Measurements from ENCODE around the gene DNLZ. TPM values are rescaled to one million over a fixed set of nuclear protein-coding genes. Genes with fewer than 3 reads are reported as not detected.

Gene DNLZ
- total RNA-seq, 4 donors from 2014 or later: 16.5 to 36.7 (median 19.8) TPM

- TF ChIP-seq, protein P1, sequence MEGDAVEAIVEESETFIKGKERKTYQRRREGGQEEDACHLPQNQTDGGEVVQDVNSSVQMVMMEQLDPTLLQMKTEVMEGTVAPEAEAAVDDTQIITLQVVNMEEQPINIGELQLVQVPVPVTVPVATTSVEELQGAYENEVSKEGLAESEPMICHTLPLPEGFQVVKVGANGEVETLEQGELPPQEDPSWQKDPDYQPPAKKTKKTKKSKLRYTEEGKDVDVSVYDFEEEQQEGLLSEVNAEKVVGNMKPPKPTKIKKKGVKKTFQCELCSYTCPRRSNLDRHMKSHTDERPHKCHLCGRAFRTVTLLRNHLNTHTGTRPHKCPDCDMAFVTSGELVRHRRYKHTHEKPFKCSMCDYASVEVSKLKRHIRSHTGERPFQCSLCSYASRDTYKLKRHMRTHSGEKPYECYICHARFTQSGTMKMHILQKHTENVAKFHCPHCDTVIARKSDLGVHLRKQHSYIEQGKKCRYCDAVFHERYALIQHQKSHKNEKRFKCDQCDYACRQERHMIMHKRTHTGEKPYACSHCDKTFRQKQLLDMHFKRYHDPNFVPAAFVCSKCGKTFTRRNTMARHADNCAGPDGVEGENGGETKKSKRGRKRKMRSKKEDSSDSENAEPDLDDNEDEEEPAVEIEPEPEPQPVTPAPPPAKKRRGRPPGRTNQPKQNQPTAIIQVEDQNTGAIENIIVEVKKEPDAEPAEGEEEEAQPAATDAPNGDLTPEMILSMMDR (IDR thresholded peaks at IDR 0.05): no peak
- DNase-seq (ENCODE audit: low spot score): no peak
- no peak for ATAC-seq (ENCODE audit: low FRiP score)
Observed at GRCh38 chr9:136375096-136375495, 11.6 kb upstream of the DNLZ start.

GRCh38 chr9:136374183-136374575 lies 10.6 kb upstream of the DNLZ start:
- TF ChIP-seq, protein P1 (IDR thresholded peaks at IDR 0.05): no peak
- DNase-seq (ENCODE audit: low spot score): no peak
- ATAC-seq (ENCODE audit: low FRiP score): no peak

DNA sequence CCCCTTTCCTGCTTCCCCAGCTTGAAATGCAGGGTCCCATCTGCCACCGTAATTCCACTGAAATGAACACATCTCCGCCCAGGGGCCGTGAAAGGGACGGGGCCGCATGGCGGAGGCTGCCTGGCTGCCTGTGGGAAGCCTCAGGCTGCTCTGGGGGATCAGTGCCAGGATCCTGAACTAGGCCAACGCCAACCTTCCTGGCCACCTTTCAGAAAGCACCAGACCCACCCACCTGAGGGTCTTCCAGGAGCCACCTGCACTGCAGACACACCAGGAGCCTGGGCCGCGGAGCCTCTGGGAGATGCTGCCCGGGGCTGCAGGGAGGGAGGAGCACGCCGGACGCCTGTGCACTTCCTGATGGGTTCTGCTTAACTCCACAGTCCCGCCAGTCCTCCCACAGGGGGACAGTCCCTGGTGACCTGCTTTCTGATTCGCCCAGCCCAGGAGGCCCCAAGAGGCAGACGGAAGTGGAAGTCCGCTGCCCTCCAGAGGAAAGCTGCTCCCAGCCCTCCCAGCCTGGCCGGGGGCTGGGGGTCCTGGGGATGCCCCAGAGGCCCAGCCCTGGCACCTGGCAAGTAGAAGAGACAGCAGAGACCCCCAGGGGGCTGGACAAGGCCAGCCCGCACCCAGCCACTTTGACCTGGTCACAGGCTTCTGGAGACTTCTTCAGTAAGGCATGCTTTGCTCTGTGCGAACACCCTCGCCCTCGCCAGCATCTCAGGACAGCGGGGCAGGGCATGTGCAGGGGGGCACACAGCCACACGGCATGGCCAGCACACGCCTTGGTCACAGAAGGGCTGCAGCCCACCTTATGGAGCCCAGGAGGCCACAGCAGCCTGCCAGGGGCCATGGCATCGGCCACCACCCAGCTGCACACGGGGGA lies 10.0 kb upstream of the DNLZ start, which contains the start of gene CARD9:
Gene CARD9 (minus strand): TSS at position 370 of the 883 bp plus-strand sequence. CDS start 1,591 bp downstream, outside the sequence.
- DNase-seq (ENCODE audit: low spot score) (no peak), ATAC-seq (ENCODE audit: low FRiP score) (no peak)
- TF ChIP-seq, protein P1 (IDR thresholded peaks at IDR 0.05): no peak

- TF ChIP-seq, protein P1 (IDR thresholded peaks at IDR 0.05): no peak
- no peak for ATAC-seq (ENCODE audit: low FRiP score)
Observed at GRCh38 chr9:136372561-136373299, 9.2 kb upstream of the DNLZ start.

DNA sequence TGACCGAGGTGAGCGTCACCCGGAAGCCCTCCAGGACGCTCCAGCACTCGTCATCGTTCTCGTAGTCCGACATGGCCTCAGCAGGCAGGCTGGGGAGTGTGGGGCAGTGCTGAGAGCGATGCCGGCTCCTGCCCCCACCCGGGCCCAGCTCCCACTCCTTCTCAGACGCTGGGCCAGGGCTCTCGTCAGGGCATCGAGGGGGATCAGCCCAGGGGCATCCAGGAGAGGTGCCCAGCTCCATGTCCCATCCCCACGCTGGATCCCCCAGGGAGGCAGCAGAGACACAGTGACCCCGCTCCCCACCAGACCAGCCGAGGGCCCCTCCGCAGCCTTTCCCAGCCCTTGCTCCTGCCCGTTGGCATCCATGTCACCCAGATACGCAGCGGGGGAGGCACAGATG lies 8.5 kb upstream of the DNLZ start:
- no peak for DNase-seq (ENCODE audit: low spot score)
- no peak for ATAC-seq (ENCODE audit: low FRiP score)
- TF ChIP-seq, protein P1 (IDR thresholded peaks at IDR 0.05): no peak

More at GRCh38 chr9:136372561-136373299, 9.2 kb upstream of the DNLZ start:
- no peak for DNase-seq (ENCODE audit: low spot score)

GRCh38 chr9:136371533-136371880 lies 8.0 kb upstream of the DNLZ start:
- no peak for DNase-seq (ENCODE audit: low spot score)
- ATAC-seq (ENCODE audit: low FRiP score): no peak
- TF ChIP-seq, protein P1 (IDR thresholded peaks at IDR 0.05): no peak

Measured in omental fat pad (tissue), 4 donors.